ENCODE results near the gene TMEM94.

Gene TMEM94

DNA sequence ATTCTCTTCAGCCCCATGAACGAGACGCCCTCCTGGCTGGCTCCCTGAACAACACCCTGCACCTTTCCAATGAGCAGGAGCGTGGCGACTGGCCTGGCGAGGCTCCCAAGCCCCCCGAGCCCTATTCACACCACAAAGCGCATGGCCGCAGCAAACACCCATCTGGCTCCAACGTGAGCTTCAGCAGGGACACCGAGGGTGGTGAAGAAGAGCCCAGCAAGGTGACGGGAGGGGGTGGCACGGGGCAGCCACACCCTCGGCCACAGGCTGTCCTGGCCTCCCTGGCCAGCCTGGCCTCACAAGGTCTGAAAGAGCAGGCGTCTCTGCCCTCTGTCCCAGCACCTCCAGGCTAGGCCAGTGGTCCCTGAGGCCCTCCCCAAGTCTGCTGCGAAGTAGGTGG is 35.2 kb downstream of the TMEM94 start:
- Histone ChIP-seq H3K27ac (ENCODE audit: extremely low read depth, low read depth, low read length) (no peak overlapping the region), H3K4me1 (ENCODE audit: control insufficient read depth, insufficient read depth, low read length) (no peaks in the 10 kb centered on the region), H3K36me3 (ENCODE audit: control insufficient read depth in 2 of 2, insufficient read depth in 1 of 2, low read length in 2 of 2) (peaks cover 0 to 69% of the 10 kb centered on the region in 2 experiments; a peak in 1 of 3 replicates), H3K9me3 (ENCODE audit: control insufficient read depth, insufficient read depth, low read depth, low read length) (no peaks in the 10 kb centered on the region), H3K4me3 (ENCODE audit: low read depth, low read length) (no peak overlapping the region)
- TF ChIP-seq TRIM28 (IDR thresholded peaks at IDR 0.05; ENCODE audit: borderline replicate concordance, low read length) (no peak), ZNF169 (tag by site-specific recombination; IDR thresholded peaks at IDR 0.05) (no peak), ZBTB48 (tag by site-specific recombination; IDR thresholded peaks at IDR 0.05) (no peak), KLF1 (tag by site-specific recombination; IDR thresholded peaks at IDR 0.05) (no peak), ZSCAN30 (tag by site-specific recombination; IDR thresholded peaks at IDR 0.05) (no peak), ZNF146 (tag by site-specific recombination; IDR thresholded peaks at IDR 0.05) (no peak), ZNF2 (tag by site-specific recombination; IDR thresholded peaks at IDR 0.05) (no peak), ZNF292 (tag by site-specific recombination; IDR thresholded peaks at IDR 0.05; ENCODE audit: borderline replicate concordance, low read depth) (no peak), ZNF610 (tag by site-specific recombination; IDR thresholded peaks at IDR 0.05; ENCODE audit: borderline replicate concordance) (no peak), GFI1B (tag by site-specific recombination; IDR thresholded peaks at IDR 0.05) (no peak), ZNF521 (tag by site-specific recombination; IDR thresholded peaks at IDR 0.05) (no peak), FEZF1 (tag by site-specific recombination; IDR thresholded peaks at IDR 0.05) (no peak), ZNF341 (tag by site-specific recombination; IDR thresholded peaks at IDR 0.05; ENCODE audit: low read depth) (no peak)
- TF ChIP-seq, protein P1, sequence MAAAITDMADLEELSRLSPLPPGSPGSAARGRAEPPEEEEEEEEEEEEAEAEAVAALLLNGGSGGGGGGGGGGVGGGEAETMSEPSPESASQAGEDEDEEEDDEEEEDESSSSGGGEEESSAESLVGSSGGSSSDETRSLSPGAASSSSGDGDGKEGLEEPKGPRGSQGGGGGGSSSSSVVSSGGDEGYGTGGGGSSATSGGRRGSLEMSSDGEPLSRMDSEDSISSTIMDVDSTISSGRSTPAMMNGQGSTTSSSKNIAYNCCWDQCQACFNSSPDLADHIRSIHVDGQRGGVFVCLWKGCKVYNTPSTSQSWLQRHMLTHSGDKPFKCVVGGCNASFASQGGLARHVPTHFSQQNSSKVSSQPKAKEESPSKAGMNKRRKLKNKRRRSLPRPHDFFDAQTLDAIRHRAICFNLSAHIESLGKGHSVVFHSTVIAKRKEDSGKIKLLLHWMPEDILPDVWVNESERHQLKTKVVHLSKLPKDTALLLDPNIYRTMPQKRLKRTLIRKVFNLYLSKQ (tag by site-specific recombination; IDR thresholded peaks at IDR 0.05; ENCODE audit: borderline replicate concordance): no peak
- TF ChIP-seq, protein P2, sequence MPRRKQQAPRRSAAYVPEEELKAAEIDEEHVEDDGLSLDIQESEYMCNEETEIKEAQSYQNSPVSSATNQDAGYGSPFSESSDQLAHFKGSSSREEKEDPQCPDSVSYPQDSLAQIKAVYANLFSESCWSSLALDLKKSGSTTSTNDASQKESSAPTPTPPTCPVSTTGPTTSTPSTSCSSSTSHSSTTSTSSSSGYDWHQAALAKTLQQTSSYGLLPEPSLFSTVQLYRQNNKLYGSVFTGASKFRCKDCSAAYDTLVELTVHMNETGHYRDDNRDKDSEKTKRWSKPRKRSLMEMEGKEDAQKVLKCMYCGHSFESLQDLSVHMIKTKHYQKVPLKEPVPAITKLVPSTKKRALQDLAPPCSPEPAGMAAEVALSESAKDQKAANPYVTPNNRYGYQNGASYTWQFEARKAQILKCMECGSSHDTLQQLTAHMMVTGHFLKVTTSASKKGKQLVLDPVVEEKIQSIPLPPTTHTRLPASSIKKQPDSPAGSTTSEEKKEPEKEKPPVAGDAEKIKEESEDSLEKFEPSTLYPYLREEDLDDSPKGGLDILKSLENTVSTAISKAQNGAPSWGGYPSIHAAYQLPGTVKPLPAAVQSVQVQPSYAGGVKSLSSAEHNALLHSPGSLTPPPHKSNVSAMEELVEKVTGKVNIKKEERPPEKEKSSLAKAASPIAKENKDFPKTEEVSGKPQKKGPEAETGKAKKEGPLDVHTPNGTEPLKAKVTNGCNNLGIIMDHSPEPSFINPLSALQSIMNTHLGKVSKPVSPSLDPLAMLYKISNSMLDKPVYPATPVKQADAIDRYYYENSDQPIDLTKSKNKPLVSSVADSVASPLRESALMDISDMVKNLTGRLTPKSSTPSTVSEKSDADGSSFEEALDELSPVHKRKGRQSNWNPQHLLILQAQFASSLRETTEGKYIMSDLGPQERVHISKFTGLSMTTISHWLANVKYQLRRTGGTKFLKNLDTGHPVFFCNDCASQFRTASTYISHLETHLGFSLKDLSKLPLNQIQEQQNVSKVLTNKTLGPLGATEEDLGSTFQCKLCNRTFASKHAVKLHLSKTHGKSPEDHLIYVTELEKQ (tag by site-specific recombination; IDR thresholded peaks at IDR 0.05; ENCODE audit: borderline replicate concordance): no peak
- TF ChIP-seq, protein P3, sequence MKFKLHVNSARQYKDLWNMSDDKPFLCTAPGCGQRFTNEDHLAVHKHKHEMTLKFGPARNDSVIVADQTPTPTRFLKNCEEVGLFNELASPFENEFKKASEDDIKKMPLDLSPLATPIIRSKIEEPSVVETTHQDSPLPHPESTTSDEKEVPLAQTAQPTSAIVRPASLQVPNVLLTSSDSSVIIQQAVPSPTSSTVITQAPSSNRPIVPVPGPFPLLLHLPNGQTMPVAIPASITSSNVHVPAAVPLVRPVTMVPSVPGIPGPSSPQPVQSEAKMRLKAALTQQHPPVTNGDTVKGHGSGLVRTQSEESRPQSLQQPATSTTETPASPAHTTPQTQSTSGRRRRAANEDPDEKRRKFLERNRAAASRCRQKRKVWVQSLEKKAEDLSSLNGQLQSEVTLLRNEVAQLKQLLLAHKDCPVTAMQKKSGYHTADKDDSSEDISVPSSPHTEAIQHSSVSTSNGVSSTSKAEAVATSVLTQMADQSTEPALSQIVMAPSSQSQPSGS (tag by site-specific recombination; IDR thresholded peaks at IDR 0.05; ENCODE audit: low read depth): no peak
- TF ChIP-seq, protein P4, sequence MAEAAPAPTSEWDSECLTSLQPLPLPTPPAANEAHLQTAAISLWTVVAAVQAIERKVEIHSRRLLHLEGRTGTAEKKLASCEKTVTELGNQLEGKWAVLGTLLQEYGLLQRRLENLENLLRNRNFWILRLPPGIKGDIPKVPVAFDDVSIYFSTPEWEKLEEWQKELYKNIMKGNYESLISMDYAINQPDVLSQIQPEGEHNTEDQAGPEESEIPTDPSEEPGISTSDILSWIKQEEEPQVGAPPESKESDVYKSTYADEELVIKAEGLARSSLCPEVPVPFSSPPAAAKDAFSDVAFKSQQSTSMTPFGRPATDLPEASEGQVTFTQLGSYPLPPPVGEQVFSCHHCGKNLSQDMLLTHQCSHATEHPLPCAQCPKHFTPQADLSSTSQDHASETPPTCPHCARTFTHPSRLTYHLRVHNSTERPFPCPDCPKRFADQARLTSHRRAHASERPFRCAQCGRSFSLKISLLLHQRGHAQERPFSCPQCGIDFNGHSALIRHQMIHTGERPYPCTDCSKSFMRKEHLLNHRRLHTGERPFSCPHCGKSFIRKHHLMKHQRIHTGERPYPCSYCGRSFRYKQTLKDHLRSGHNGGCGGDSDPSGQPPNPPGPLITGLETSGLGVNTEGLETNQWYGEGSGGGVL (tag by site-specific recombination; IDR thresholded peaks at IDR 0.05): no peak
- POLR2A ChIA-PET: no interaction called here
- CTCF ChIA-PET: interaction anchor here (0.5 kb wide), 1 partner anchor 22 kb away, joined by 3 read pairs; no protein-coding TSS in a partner anchor
